GM21390 (cell line): Measurements from ENCODE around the gene WDR64.

Source experiments
- ATAC-seq: cut with Tn5 transposase; IDR thresholded peaks from one replicate; pipeline ENCODE4 v1.9.1; 2021; ENCODE audit not compliant: unreplicated experiment

The WDR64 gene

DNA sequence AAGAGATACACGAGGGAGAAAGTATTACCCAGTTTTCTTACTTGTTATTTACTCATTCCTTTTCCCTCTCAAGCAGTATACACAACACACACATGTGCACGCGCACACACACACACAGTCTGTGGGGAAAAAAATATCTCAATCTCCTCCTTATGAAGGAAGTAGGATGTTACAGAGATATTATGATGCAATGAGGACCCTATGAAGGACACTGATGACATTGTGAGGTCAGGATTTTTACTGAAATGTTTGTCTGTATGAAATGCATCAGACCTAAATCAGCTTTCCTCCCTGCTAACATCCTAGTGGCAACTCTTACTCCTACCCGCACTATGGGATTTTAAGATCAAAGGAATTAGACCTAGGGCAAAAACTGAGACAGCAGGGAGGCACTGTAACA, at the start of gene WDR64:
Gene WDR64 (plus strand): TSS at position 270 of the 400 bp plus-strand sequence. CDS start 204 bp downstream, outside the sequence.
- no peak for ATAC-seq

DNA sequence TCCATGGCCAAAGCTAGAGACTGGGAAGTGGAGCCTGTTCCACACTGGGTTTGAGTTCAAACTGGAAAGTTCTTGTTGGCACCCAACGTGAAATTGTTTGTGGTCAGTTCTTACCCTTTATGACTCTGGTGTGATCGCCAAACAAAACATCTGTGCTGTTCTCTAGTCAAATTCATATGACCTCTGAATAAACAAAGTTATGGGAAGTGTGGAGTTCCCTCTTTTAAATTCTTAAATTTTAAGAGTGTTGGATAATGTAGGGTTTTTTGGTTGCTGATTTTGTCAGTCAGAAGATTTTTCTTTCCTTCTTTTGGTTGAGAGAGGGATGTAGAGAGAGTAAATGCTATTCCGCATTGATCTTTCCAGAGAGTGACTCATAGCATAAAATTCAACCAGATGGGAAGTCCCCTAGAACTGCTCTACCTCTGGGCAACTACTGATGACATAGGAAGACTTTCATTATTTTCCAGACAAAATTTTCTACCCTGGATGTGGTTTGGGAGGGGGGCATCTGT, 48.3 kb upstream of the WDR64 start:
- no peak for ATAC-seq

DNA sequence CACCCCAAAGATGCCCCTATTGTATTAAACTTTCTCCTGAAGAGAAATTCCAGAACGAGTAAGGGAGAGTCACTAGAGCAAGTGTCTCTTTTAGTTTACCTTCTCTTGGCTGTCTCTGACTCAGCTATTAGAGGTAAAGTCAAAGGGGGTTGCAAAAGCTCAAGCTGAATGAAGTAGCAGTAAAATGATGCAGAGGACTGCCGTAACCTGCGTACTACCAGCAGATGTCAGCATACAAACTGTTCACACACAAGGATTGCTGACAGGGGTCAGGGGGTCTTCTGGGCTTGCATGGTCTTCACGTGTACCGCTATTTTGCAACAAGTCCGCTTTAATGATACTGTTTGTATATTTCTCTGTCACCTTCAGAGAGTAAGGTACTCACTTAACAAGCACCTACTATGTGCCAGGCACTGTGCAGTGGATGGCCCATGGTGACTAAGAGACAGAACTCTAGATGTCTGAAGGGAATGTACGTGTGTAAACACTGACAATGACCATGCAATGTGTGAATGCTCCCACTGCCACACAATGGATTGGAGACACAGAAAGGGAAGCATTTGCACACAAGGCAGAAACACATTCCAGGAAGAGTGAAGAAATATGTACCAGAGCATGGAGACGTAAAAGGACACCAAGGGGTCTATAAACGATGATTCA, 46.8 kb upstream of the WDR64 start:
- no peak for ATAC-seq

DNA sequence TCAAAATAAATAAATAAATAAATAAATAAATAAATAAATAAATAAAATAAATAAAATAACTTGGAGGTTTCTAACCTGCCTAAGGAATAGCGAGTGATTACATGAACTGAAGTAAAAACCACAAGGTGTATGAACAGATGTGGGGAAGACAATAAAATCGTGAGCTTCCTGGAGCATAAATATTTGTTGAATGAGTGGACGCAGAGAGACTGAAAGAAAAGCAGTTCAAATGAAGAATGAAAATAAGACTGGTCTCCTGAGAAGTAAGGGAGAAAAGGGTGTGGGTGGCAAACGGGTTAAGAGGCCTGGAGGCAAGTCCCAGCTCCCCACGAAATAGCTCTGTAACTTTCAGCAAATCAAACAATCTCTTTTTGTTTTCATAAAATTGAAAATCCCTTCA, 45.5 kb upstream of the WDR64 start:
- ATAC-seq: no peak

DNA sequence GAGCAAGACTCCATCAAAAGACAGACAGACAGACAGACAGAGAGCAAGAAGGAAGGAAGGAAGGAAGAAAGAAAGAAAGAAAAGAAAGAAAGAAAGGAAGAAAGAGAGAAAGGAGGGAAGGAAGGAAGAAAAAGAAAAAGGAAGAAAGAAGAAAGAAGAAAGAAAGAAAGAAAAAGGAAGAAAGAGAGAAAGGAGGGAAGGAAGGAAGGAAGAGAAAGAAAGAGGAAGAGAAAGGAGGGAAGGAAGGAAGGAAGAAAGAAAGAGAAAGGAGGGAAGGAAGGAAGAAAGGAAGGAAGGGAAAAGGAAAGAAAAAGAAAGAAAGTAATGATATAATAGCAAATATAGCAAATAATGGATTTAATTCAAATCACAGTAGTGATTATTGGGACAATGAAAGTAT, 44.6 kb upstream of the WDR64 start:
- ATAC-seq: no peak

DNA sequence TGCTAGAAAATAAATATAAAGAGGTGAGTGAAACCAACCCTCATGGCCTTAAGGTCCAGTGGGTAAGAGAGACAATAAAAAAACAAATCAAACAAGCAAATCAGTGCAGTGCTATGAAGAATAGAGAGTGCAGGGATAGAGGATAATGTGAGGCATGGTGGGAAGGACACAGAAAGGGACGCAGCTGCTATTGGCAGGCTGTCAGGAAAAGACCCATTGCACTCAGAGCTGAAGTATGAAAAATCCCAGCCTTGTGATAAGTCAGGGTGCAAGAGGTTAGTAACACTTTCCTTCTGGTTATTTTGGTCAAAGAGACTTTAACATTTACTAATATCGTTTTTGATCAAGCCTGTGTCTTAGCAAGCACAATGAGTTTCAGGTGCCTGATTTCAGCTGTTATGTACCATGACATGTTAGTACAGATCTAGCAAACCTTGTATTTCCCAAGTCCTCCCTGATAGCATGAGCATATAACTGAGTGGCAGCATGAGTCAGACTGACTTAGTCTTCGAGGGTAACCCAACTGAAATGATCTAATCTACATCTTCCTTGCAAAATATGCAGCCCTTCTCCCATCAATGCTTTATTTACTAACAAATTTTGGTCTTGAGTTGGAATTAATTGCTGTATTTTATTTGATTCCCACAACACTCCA, 43.6 kb upstream of the WDR64 start:
- ATAC-seq: no peak

- ATAC-seq: no peak
Measured at GRCh38 chr1:241610056-241610815, 41.8 kb upstream of the WDR64 start.

DNA sequence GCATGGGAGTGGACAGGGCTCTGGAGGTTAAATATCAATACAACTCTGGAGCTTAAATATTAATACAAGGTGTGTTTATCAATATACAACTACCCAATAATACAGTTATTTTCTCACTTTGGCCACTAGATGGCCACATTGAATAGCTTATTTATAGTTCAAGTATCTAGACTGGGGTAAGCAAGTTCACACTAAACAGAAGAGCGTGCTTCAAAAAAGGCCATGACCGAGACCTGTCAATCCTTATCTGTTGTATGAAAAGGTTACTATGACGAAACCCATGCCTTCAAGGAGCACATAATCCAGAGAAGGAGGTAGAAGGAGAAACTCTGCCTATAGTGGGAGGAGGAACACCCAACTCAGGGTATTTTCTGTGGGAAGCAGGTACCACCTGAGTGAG, 41.0 kb upstream of the WDR64 start:
- ATAC-seq: peak; percentile 92

- ATAC-seq: no peak
Measured at GRCh38 chr1:241611736-241612135, 40.3 kb upstream of the WDR64 start.

DNA sequence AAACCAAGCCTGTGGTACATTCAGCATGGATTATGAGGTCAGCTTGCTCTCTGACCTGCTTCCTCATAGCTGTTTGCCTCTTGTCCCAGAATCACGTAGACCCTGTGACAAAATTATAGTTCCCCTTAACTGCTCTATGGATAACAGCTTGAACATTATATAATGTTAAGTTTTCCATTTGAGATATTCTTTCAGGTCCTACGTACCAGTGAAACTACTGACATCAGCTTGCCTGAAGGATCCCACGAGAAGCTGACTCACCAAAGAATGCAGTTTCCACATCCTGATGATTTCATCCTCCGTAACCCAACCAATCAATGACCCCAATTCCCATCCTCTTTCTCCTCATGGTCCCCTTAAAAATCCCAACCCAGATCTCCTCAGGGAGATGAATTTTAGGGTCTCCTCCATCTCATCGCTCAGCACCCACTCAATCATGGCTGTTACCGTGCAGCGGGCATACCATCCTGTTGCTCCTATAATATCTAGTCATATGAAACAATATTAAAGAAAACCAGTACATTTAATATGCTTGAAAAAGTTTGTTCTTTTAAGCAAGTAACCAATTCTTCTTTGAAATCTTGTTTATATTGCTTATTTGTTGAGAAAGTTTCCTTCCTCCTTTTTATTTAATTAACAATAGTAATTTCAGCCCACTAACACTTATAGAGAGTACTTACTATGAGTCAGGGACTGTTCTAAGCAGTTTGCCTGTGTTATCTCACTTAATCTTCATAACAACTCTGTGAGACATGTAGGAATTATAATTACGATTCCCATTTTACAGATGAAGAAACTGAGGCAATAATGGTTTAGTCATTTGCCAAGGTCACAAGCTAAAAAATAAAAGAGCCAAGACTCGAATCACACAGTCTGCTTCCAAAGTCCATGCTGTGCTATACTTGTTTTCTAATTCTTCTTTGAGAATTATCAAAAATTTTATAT, 39.3 kb upstream of the WDR64 start:
- ATAC-seq: no peak

GRCh38 chr1:241614144-241614543, 37.9 kb upstream of the WDR64 start:
- ATAC-seq: no peak

DNA sequence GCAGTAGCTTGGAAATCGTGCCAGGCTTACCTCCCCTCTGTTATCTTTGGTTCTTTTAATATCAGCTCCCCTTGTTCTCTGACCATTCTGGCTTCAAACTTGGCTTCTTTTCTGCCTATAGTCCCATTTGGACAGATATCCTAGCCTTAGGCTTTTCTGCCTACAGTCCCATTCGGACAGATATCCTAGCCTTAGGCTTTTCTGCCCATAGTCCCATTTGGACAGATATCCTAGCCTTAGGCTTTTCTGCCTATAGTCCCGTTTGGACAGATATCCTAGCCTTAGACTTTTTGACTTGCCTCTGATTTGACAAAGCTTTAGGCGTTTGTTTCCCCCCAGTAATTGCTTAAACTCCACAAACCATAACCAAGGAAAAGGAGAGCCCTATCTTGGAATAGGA, 37.5 kb upstream of the WDR64 start:
- ATAC-seq: no peak

GRCh38 chr1:241615043-241615974, 36.8 kb upstream of the WDR64 start:
- no peak for ATAC-seq

DNA sequence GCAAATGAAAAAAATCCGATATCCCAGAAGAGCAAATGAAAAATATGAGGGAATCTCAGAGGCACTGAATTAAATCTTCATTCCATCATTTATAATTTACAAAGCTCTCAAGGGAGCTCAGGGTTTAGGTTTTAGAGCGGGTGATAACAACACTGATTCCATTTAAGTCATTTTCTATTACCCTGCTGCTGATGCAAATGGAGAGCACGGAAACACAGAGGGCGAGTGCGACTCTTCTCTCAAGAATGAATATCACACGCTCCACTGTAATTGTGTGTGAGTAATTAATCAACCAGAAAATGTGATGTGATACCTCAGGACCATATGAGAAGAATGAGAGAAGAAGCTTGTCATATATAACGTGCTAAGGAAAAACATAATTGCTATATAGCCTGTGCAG, 34.7 kb upstream of the WDR64 start:
- no peak for ATAC-seq

DNA sequence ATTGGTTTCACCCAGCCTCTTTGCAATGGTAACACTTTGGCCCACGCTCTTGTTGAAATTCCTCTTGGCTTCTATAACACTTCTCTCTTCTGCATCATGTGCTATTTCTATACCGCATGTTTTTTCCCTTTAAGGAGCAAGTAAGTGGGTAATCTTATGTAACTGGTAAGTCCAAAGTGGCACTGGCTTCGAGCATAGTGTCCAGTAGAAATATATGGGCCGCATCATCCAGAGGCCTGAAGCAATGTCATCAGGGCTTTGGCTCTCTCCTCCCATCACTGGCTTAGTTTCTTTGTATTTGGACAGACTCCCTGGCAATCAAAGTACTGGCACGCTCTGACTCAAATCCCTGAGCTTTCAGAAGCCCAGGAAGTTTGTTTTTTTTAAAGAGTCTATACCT, 29.4 kb upstream of the WDR64 start:
- ATAC-seq: no peak

GRCh38 chr1:241624935-241625334, 27.1 kb upstream of the WDR64 start:
- no peak for ATAC-seq

DNA sequence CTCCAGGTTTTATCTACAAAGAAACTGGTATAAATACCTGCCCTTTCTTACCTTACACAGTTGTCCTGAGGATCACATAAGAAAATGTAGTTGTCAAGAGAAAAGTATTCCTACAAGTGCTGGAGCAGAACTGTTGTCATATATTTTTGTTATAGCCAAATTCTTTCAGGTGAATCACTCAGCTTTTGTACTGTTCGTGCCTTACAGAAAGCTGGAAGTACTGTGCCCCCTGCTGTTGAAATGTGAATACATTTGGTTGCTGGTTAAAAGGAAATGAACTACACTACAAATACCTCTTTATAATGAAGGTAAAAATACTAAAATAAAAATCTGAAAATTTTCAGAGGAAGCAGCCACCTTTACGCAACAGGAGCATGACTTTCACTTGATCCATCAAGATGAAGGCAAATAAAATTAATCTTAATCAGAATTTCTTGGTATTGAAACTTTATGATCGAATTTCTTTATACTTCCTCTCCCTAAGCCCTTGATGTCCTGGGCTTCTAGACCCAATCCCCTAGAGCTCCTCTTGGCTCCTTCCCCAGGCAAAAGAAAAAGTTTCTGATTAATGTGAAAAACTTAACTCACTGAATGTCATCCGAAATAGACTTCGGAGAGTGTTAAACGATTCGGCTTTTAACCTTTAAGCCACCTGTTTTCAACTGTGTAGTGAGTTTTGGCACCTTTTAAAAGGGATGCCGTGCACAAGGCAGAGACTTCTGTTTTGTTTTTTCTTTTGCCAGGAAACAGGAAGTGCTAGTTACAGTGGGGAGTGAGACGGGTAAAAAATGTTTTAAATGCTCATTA, 24.4 kb upstream of the WDR64 start:
- peak; percentile 88 for ATAC-seq

DNA sequence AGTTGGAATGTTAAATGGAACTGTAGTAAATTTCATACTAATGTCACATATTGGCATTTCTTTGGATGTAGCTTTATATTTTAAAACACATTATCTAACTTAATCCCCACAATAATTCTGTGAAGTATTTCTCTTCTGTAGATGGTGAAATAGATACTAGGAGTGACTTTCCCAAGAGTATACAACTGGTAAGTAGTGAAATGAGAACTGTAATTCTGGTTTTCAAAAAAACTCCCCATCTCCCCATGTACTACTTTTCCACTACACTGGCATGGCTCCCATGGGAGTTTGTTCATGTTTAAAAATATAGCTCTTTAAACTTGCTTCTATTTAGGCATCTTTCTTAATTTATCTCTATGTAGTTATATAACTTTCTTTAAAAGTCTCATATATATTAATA, 22.1 kb upstream of the WDR64 start:
- no peak for ATAC-seq

- no peak for ATAC-seq
Measured at GRCh38 chr1:241630476-241630875, 21.6 kb upstream of the WDR64 start.
